Breast epithelium (tissue), 4 donors: Measurements from ENCODE around the gene SGPL1. TPM values are rescaled to one million over a fixed set of nuclear protein-coding genes. Genes with fewer than 3 reads are reported as not detected.

ENCODE experiments used
- DNase-seq, 2 donors: peaks; one replicate each; pipeline ENCODE4 v3.0.0-alpha.2; 2019; ENCODE audit warnings: low spot score in 2 of 2
- H3K27ac ChIP-seq, 2 donors: fragments of 200-600 bp; sonication (generic) in 1 of 2; one replicate each; pipeline ENCODE4 v1.5.1; 2016 to 2019; ENCODE audit warnings: mild to moderate bottlenecking in 1 of 2
- H3K27me3 ChIP-seq, 2 donors: fragments of 200-600 bp; sonication (generic) in 1 of 2; one replicate each; pipeline versions ENCODE4 v1.5.1 to v1.6.0; 2017 to 2019; ENCODE audit warnings: control low read depth in 1 of 2, mild to moderate bottlenecking in 1 of 2
- H3K36me3 ChIP-seq: fragments of 200-600 bp; one replicate; pipeline ENCODE4 v1.5.1; 2019
- H3K4me1 ChIP-seq, 2 donors: fragments of 200-600 bp; sonication (generic); one replicate each; pipeline ENCODE4 v1.5.1; 2016 to 2019; ENCODE audit warnings: control low read depth in 1 of 2
- H3K4me3 ChIP-seq, 3 donors: fragments of 200-600 bp; sonication (generic); 1 replicate in 2 of 3; 2 replicates in 1 of 3; pipeline ENCODE4 v1.5.1; 2016 to 2019; ENCODE audit warnings: mild to moderate bottlenecking in 3 of 3, moderate library complexity in 2 of 3
- H3K9me3 ChIP-seq, 2 donors: fragments of 200-600 bp; sonication (generic) in 1 of 2; one replicate each; pipeline ENCODE4 v1.5.1; 2016 to 2019; ENCODE audit warnings: control low read depth in 1 of 2
- POLR2A ChIP-seq: fragments of 450-650 bp; IDR thresholded peaks from one replicate; pipeline ENCODE4 v1.6.1; 2016; ENCODE audit warnings: antibody characterized with exemption, mild to moderate bottlenecking, moderate library complexity
- POLR2AphosphoS5 ChIP-seq, 3 donors: sonication (generic); formaldehyde crosslinking; IDR thresholded peaks; one replicate each; pipeline ENCODE4 v1.6.1; 2017; ENCODE audit warnings: antibody characterized with exemption in 3 of 3
- intact Hi-C: fragments of 100-400 bp; cut with DNase I; formaldehyde crosslinking; loops from one replicate; pipeline ENCODE4 v1.15.1; 2023; ENCODE audit warnings: low total_unique reads
- total RNA-seq, 3 donors: library from RNA; depleted of rRNA; stranded (reverse); fragments of >200 nt; gene quantifications; one replicate each; pipeline ENCODE4 v1.1.0, GENCODE V29; 2016
- TF ChIP-seq, protein P1 (sequence below), 3 donors: fragments of 450-650 bp; IDR thresholded peaks; one replicate each; pipeline ENCODE4 v1.5.1; 2016 to 2017; ENCODE audit warnings: antibody characterized with exemption in 3 of 3, mild to moderate bottlenecking in 3 of 3, moderate library complexity in 3 of 3

Gene SGPL1
- total RNA-seq, 3 donors from 2014 or later: 31.0 to 52.2 (median 36.4) TPM

DNA sequence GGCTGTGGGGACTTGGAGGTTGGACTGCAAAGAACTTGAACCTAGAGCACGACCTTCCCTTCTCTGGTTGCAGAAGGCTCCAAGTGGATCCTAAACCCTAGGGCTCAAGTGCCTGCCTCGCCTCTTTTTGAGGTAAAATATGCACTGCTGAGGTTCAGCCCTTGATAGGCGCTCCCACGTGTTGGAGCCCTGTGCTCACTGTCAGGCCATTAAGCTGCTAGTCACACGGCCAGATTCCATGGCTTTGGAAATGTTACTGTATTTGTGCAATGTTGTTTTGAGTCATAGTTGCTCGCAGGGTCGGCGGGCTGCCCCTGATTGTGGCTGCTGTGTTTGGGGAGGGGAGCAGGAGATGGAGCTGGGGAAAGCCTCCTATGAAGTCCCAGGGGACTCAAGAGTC lies 112.4 kb downstream of the SGPL1 start:
- Histone ChIP-seq H3K27ac (no peak overlapping the region), H3K27me3 (no peaks in the 10 kb centered on the region), H3K4me3 (no peak overlapping the region), H3K36me3 (no peaks in the 10 kb centered on the region), H3K9me3 (no peaks in the 10 kb centered on the region), H3K4me1 (no peaks in the 10 kb centered on the region)
- DNase-seq: no peak
- intact Hi-C loops: no loop called here
- no peak for TF ChIP-seq POLR2A
- no peak for TF ChIP-seq POLR2AphosphoS5 (IDR thresholded peaks at IDR 0.05)
- TF ChIP-seq, protein P1, sequence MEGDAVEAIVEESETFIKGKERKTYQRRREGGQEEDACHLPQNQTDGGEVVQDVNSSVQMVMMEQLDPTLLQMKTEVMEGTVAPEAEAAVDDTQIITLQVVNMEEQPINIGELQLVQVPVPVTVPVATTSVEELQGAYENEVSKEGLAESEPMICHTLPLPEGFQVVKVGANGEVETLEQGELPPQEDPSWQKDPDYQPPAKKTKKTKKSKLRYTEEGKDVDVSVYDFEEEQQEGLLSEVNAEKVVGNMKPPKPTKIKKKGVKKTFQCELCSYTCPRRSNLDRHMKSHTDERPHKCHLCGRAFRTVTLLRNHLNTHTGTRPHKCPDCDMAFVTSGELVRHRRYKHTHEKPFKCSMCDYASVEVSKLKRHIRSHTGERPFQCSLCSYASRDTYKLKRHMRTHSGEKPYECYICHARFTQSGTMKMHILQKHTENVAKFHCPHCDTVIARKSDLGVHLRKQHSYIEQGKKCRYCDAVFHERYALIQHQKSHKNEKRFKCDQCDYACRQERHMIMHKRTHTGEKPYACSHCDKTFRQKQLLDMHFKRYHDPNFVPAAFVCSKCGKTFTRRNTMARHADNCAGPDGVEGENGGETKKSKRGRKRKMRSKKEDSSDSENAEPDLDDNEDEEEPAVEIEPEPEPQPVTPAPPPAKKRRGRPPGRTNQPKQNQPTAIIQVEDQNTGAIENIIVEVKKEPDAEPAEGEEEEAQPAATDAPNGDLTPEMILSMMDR (IDR thresholded peaks at IDR 0.05): no peak

DNA sequence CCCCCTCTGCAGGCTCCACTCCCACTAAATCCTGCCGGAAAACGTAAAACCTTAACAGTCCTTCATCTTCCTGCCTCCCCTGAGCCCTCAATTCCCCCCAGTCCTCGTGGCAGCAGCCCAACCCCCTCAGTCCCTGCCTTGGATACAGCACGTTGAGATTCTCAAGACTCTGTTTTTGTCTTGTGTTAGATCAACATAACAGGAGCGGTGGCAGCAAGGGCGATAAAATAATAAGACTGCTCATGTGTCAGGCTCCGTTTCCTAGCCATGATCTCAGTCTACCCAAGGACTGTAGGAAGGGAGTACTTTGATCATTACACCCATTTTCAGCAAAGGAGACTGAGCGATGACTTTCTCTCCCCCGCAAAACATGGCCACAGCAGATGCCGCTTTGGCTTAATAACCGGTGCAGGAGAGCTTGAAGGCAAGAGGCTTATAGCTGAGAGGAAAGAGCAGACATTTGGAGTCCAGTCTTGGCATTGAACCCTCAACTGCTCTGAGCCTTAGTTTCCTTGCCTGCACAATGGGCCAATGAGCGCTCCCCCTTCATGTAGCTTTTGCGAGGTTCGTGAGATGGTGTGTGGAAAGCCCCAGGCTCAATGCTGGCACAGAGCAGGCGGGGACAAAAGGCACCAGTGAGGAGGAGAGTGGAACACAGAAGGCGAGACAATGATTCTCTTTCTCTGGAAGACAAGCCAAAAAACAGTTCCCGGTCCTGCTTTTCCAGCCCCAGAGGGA lies 114.7 kb downstream of the SGPL1 start:
- Histone ChIP-seq H3K4me1 (no peaks in the 10 kb centered on the region), H3K4me3 (no peak overlapping the region), H3K27me3 (no peaks in the 10 kb centered on the region), H3K9me3 (no peaks in the 10 kb centered on the region), H3K27ac (peak overlapping the region in 1 of 2 donors; percentile 25), H3K36me3 (no peaks in the 10 kb centered on the region)
- no peak for DNase-seq
- intact Hi-C loops: no loop called here
- TF ChIP-seq, protein P1 (IDR thresholded peaks at IDR 0.05): no peak
- TF ChIP-seq POLR2A: no peak
- TF ChIP-seq POLR2AphosphoS5 (IDR thresholded peaks at IDR 0.05): no peak

Other genes with a start within 250 kb of the SGPL1 start
- 1 to 10 TPM; 2.2 to 4.3 (median 2.2) TPM for gene PRF1, start 213.2 kb upstream of the SGPL1 start, total RNA-seq
- under 1 TPM; under 0.01 to 0.15 (median under 0.01) TPM for gene ADAMTS14, start 143.4 kb upstream of the SGPL1 start, total RNA-seq
- gene TBATA, start 30.6 kb upstream of the SGPL1 start, total RNA-seq: not detected
- 10 to 100 TPM; 52.4 to 93.9 (median 66.6) TPM for gene PCBD1, start 72.6 kb downstream of the SGPL1 start, total RNA-seq